GM19351 (cell line): Measurements from ENCODE around the gene SF3B4.
"Not testable (repeated sequence)": the region's sequence is repeated elsewhere in the genome, so short reads cannot be mapped to it uniquely, and the experiment has no call there.

Experiments
- ATAC-seq: cut with Tn5 transposase; IDR thresholded peaks from one replicate; pipeline ENCODE4 v1.9.1; 2021; ENCODE audit warnings: mild to moderate bottlenecking, moderate library complexity; ENCODE audit not compliant: unreplicated experiment

Gene SF3B4

DNA sequence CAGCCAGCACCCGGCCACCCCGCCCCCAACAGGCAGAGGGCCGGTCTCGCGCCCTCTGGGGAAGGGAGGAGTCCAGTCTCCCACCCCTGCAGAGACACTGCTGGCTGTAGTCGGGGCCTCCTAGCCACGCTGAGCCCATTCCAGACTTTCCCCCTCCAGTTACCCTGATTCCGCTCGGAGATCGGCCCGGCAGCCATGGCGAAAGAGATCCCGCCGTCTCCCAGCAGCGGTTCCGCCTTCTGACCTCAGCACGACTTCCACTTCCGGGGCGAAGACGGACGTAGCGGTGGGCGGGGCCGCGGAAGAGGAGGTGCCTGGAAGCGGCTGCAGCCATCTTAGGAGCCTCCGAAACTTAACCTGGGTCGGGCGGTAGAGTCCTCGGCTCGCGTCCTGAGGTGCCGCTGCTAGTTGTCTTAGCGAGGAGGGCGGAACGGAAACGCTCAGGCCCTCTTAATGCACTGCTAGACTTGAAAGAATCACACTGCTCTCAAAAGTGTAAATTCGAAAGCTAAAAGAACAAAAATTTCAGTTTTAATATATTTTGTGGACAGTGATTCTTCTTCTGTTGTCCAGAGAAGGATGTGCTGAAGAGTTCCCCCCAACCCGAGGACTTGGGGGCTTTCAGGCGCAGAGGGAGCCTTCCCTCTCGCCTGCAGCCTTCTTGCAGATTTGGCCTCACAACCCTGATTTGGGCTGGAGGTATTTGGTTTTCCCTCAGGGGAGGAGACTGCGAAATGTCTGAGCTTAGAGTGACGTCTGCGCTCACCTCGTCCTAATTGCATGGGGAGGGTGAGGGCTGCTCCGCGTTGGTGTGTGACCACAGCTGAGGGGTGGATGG lies at the start of gene SF3B4:
TSS of gene SF3B4 (minus strand) at position 241 of the 838 bp plus-strand sequence. CDS start at position 197, 44 bp downstream.
- peak; percentile 96 for ATAC-seq

GRCh38 chr1:149977345-149977744 lies 49.7 kb upstream of the SF3B4 start:
- ATAC-seq, result no peak

DNA sequence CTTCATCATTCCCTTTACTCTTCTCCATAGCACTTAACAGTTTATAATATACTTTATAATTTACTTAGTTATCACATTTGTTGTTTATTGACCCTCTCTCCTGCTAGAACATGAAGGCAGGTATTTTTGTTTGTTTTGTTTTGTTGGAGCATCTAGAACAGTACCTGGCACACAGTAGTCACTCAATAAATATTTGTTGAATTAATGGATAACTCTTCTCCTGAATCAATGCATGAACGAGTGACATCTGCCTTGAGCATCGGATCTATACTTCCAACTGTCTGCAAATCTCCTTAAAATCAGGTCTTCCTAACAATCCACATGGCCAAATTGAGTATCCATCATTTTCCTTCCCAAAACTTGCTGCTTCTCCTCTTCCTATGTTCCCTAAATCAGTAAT lies 44.9 kb upstream of the SF3B4 start:
- ATAC-seq, result no peak

- no peak for ATAC-seq
Observed at GRCh38 chr1:149967646-149968045, 40.0 kb upstream of the SF3B4 start.

DNA sequence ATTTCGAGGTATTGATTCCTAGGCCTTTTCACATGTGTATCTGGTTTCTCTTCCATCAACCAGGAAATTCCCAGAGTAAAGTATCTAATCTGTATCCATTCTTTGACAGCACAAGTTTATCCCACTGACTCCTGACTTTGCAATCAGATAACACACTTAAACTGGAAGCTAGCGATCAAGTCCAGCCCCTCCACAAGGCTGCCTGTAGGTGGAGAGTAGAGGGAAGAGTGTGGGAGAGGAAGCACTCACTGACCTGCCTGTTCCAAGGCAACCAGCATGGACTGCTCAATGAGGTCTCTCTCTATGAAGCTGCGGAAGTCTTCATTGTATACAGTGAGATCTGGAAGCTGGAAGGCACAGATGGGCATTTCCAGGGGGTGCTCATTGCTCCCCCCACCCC lies 39.4 kb upstream of the SF3B4 start:
- ATAC-seq, result no peak

- no peak for ATAC-seq
Observed at GRCh38 chr1:149966405-149966804, 38.8 kb upstream of the SF3B4 start.

- no peak for ATAC-seq
Observed at GRCh38 chr1:149965440-149965839, 37.8 kb upstream of the SF3B4 start.

DNA sequence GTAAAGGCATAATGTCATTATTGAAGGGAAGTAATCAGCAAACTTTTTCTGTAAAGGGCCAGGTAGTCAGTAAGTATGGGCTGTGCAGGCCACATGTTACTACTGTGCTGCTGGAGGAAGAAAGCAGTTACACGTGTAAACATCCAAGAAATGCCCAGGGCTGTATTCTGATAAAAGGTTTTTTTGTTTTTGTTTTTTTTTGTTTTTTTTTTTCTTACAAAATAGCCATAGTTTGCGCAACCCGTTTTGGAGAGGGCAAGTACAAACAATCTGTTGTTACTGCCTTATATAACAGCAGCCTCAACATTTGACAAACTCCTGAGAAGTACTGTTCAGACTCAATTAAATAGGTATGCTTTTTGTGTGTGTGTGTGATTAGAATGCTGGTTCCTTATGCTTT lies 35.8 kb upstream of the SF3B4 start:
- ATAC-seq, result no peak

GRCh38 chr1:149962736-149963135 lies 35.1 kb upstream of the SF3B4 start:
- no peak for ATAC-seq

DNA sequence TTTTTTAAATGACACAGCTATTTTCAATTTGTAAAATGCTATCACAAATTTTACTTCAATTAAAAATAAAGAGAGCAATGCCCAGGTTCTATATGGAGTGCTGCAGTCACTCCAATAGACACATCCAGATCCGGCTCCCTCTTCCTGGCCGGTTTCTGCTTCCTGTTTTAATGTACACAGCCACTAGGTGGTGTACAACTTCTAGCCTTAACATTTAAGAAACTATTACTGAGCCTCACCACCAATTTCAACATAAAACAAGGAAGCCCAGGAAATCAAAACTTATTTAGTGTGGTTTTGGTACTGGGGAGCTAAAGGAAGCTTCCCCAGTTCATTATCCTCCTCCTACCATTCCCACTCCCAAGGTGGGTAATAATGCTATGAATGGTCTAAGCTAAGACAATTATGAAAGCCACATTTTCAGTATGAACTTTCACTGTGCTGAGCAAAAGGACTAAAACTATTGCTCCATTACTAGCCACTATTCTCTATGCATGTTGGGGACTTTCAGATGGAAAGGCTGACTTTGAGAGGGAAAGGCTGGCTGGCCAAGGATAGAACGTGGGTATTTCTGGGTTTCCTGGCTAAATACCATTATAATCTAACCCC lies 34.5 kb upstream of the SF3B4 start:
- no peak for ATAC-seq

DNA sequence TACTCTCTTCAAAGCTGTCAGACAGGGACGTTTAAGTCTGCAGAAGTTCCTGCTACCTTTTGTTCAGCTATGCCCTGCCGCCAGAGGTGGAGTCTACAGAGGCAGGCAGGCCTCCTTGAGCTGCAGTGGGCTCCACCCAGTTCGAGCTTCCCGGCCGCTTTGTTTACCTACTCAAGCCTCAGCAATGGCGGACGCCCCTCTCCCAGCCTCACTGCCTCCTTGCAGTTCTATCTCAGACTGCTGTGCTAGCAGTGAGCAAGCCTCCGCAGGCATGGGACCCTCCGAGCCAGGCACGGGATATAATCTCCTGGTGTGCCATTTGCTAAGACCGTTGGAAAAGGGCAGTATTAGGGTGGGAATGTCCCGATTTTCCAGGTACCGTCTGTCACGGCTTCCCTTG lies 29.9 kb upstream of the SF3B4 start:
- ATAC-seq, result not testable (repeated sequence)

GRCh38 chr1:149949911-149950310 lies 22.3 kb upstream of the SF3B4 start:
- ATAC-seq, result no peak

DNA sequence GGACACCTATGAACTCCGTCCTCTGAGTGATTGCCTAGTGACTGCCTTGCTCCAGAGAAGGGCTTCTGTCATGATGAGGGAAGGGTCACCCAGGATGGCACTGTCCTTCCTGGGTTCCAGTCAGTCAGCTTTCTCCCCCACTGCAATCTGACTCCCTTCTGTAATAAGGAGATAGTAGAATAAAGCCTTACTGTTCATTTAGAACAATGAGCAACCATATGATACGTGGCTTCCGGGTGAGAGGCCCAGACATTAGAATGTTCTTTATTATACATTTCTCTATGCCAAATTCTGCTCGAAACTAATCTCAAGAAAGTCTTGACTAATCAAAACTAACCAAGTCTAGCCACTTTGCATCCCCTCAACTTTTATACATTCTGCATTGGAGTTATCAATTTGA lies 17.6 kb upstream of the SF3B4 start:
- ATAC-seq, result no peak

DNA sequence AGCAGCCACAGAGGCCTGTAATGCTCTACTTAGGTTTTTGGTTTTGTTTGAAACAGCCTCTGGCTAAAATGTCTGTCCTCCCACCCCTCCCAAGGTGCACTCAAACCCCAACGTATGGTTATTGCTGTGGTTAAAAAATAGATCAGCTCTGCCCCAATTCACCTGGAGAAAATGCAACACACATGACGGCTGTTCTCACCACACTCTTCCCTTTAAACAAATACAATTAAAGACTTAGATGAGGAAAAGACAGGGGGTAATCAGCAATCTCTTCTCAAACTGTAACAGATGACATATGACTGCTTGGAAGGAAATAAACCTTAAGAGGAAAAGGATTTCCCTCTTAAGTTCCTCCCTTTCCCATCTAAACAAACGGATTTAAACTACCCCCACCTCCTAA lies 15.3 kb upstream of the SF3B4 start:
- no peak for ATAC-seq

DNA sequence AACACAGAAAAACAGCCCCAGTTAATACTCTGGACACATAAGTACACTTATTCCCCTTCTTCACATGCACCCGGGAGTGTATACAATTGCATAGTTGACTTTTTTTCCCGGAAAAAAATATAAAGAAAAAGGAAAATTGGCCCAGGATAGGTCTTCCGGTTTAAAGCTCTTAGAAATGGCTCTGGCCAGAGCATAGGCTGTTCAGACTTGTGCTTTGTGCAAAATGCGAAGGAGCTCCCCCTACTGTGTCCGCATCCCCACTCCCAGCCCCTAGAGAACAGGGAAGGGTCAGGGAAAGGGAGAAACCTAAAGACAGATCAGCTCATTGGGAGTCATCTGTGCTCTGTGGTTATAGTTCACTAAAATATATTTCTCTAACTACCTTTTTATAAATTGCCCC lies 14.6 kb upstream of the SF3B4 start:
- no peak for ATAC-seq

GRCh38 chr1:149940427-149940826 lies 12.8 kb upstream of the SF3B4 start:
- no peak for ATAC-seq

DNA sequence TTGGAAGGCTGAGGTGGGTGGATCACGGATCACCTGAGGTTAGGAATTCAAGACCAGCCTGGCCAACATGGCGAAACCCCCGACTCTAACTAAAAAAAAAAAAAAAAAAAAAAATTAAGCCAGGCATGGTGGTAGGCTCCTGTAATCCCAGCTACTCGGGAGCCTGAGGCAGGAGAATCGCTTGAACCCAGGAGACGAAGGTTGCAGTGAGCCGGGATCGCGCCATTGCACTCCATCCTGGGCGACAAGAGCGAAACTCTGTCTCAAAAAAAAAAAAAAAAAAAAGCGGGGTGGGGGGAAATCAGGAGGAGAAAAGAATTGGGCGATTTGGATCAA lies 11.0 kb upstream of the SF3B4 start:
- not testable (repeated sequence) for ATAC-seq

GRCh38 chr1:149937759-149938158 lies 10.2 kb upstream of the SF3B4 start:
- ATAC-seq, result no peak

- ATAC-seq, result no peak
Observed at GRCh38 chr1:149936992-149937705, 9.5 kb upstream of the SF3B4 start.

DNA sequence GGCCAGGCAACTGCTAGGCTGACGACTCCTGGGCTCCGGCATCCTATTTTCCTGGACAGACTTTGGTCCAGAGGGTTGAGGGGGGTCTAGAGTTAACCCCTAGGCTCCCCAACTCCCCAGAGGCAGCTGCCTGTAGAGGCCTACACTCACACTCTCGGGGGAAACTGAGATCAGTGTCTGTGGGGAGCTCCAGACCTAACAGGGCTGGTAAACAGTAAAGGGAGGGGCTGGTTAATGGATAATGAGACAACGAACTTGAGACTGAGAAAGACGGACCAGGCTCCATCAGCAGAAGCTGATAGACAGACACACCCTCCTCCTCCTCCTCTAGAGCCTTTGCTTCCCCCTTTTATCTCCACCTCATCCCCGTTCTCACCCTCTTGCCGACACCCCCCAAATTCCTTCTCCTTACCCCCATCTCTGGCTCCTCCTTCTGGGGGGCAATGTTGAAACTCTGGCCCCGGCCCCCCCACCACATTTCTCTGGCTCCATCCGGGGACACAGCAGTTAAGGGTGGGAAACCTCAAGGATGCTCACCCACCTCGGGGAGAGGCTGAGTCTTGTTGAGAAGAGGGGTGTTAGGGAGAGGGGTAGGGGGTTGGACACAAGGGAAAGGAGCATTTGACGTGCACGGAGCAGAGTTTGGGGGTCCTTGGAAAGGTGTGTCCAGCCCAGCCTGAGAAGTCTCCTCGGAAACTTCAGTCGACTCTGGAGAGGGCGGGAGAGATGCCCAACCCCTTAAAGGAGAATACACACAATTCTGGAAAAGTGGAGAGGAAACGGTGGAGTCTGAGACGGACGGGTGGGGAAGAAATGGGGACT lies 8.8 kb upstream of the SF3B4 start, which contains the start of gene MTMR11:
TSS of gene MTMR11 (minus strand) at position 710 of the 822 bp plus-strand sequence. CDS start at position 478, 232 bp downstream.
- no peak for ATAC-seq

DNA sequence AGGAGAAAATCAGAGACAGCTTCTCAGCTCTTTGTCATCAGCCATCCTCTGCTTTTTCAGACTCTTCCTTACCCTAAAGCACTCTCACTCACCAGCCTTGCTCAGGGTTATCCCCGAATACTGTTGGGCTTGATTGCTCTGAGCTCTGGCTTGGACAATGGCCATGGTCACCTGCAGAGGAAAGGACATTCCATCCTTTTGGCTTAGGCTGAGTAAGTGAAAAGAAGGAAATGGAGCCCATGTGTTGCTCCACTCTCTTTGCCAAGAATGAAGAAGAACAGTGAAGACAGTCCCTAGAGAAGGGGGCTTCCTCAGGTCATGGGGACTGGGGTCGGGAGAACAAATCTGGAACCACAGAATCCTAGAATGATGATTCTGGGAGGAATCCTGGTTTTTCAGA lies 6.8 kb upstream of the SF3B4 start:
- ATAC-seq, result no peak
